H1 (cell line): ENCODE data around the gene ZNF407. TPM values are rescaled to one million over a fixed set of nuclear protein-coding genes. Genes with fewer than 3 reads are reported as not detected.

ENCODE experiments used
- CHD7 ChIP-seq: fragments of 300-600 bp; sonication (generic); IDR thresholded peaks from 2 replicates; pipeline ENCODE4 v1.7.1; 2012; ENCODE audit warnings: low read length, moderate library complexity, mild to moderate bottlenecking, inconsistent platforms; ENCODE audit not compliant: insufficient replicate concordance
- FOSL1 ChIP-seq: IDR thresholded peaks from 2 replicates; pipeline ENCODE4 v1.6.1; 2011; ENCODE audit warnings: mild to moderate bottlenecking, low read depth, low read length, moderate library complexity; ENCODE audit not compliant: insufficient read depth
- HDAC6 ChIP-seq: IDR thresholded peaks from one replicate; pipeline ENCODE4 v1.7.1; 2012; ENCODE audit warnings: low read depth, mild to moderate bottlenecking, inconsistent platforms, low read length, moderate library complexity
- YY1 ChIP-seq: IDR thresholded peaks from 2 replicates; pipeline ENCODE4 v1.6.1; 2011; ENCODE audit warnings: low read depth, mild to moderate bottlenecking, low read length
- polyA plus RNA-seq, 7 experiments: library from polyadenylated mRNA; depleted of rRNA in 3 of 7; stranded (reverse) in 5 of 7; unstranded in 2 of 7; fragments of >200 nt in 5 of 7; fragments of 200-250 nt in 2 of 7; gene quantifications; 1 replicate in 5 of 7; 2 replicates in 1 of 7; 4 replicates in 1 of 7; pipeline versions ENCODE4 v1.2.1 to v1.2.3, GENCODE V29; 2011 to 2013; ENCODE audit warnings: missing spikeins in 2 of 7, mixed read lengths in 2 of 7
- total RNA-seq: library from RNA; stranded (reverse); fragmentation: NEBNext Ultra II Directional; extraction: Animal tissue kit (Norgen Biotek cat#: 25700); gene quantifications from 2 replicates; pipeline ENCODE4 v1.2.1, GENCODE V29; 2021

ZNF407 gene
- total and polyA plus RNA-seq, 2 of the 8 experiments (the other 6 are each of a cell fraction or from before 2014, with no cell fraction given): 1.5 to 6.8 TPM

DNA sequence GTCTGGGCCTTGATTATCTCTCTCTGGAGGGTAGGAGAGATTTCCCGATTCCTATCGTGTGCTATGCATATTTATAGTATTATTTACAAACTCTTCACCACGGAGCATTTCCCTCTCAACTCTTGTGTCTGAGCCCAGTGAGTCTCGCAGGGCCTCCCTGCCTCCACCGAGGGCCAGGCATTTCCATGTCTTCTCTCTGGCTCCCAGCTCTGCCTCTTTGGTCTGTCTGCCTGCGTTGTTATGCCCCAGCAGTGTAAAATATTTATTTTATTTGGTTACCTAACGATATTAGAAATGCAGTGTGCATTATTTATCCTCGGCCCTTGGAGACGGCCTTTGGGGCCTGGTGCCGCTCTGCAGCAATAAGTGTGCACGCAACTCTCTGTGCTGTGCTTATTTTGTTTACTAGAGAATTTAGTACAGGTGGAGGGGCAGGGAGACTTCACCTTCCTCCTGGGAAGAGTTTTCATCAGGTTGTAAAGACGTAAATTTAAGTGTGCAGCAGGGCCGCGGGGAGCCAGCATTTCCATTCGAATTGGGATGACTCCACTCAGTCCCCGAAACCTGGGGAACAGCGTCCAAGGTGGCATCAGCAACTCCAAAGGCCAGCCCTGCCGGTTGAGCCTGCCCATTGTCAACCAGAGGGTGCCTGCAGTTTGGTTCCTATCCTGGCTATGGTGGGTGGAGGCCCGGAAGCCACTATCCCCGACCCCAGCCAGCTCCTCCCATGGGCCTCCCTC is 511.1 kb downstream of the ZNF407 start (continued):
- no peak for TF ChIP-seq FOSL1
- TF ChIP-seq CHD7: no peak
- TF ChIP-seq HDAC6: no peak
- TF ChIP-seq YY1: no peak
